ENCODE results near the gene SYT8.

The SYT8 gene

DNA sequence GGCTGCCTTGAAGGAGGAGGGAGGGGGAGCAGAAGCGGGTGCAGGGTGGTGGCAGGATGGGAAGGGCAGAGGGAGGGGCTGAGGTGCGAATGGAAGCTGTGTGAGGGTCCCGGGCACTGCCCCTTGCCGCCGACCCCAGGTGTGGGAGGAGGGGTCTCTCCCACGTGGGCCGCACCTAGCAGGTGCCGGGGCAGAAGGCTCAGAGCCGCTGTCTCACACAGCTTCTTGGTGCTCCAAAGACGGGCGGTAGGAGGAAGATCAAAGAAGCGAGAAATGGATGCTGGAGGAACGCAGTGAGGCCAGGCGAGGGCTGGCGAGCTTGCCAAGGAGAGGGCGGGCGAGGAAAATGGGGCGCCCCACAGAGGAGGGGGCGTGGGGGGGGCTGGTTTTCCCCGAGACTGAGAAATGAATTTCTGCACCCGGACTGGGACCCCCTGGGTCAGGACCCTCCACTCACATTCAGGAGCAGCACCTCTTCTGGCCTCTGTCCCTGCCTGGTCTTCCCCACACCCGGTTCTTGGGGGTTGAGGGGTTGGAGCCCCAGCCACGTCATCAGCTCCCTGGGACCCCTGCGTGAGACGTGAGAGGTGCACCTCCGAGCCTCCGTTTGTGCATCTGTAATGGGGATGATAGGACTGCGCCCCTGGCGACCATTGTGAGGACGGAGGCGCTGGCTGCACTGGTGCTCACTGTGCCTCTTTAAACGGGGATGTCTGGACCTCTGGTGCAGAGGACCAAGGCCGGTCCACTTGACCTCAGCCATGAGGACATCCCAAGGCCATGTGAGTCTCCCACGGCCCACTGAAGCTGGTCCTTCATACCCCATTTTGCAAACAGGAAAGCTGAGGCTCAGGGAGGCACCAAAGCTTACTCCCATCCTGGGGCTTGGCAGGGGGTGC is 34.9 kb downstream of the SYT8 start:
- H3K27ac Mint-ChIP-seq = peak overlapping the region in 2 of 3 experiments; percentile 62 to 64
- TF ChIP-seq, protein P1, sequence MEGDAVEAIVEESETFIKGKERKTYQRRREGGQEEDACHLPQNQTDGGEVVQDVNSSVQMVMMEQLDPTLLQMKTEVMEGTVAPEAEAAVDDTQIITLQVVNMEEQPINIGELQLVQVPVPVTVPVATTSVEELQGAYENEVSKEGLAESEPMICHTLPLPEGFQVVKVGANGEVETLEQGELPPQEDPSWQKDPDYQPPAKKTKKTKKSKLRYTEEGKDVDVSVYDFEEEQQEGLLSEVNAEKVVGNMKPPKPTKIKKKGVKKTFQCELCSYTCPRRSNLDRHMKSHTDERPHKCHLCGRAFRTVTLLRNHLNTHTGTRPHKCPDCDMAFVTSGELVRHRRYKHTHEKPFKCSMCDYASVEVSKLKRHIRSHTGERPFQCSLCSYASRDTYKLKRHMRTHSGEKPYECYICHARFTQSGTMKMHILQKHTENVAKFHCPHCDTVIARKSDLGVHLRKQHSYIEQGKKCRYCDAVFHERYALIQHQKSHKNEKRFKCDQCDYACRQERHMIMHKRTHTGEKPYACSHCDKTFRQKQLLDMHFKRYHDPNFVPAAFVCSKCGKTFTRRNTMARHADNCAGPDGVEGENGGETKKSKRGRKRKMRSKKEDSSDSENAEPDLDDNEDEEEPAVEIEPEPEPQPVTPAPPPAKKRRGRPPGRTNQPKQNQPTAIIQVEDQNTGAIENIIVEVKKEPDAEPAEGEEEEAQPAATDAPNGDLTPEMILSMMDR (IDR thresholded peaks at IDR 0.05; ENCODE audit: unreplicated experiment in 3 of 3) = peak in 2 of 3 experiments; percentile 8 to 12
- peaks cover 10% of the 10 kb centered on the region for H3K27me3 Mint-ChIP-seq (ENCODE audit: low read depth)
- no peak overlapping the region for H3K4me3 Mint-ChIP-seq
- peaks cover 16% of the 10 kb centered on the region for H3K4me1 Mint-ChIP-seq
- H3K36me3 Mint-ChIP-seq (ENCODE audit: low read depth) = no peaks in the 10 kb centered on the region
- H3K9me3 Mint-ChIP-seq = no peaks in the 10 kb centered on the region

DNA sequence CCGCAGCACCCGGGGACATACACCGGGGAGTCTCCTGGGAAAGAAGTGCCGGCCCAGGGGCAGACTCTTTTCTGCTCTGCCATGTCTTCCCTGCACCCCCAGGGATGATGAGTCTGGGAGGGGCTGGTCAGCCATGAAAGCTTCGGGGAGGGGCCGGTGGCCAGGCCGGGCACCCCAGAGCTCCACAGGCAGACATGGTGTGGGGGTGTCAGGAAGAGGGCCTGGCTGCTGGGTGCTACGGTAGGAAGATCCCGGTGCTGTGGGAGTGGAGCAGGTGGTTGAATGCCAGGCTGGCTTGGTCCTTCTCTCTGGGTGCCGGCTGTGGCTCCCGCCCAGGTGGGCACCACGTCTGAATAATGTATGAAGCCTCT is 35.5 kb downstream of the SYT8 start:
- peak overlapping the region; percentile 45 to 77 (median 64) for H3K27ac Mint-ChIP-seq
- TF ChIP-seq, protein P1 (IDR thresholded peaks at IDR 0.05; ENCODE audit: unreplicated experiment in 3 of 3) = no peak
- no peak overlapping the region for H3K4me3 Mint-ChIP-seq

DNA sequence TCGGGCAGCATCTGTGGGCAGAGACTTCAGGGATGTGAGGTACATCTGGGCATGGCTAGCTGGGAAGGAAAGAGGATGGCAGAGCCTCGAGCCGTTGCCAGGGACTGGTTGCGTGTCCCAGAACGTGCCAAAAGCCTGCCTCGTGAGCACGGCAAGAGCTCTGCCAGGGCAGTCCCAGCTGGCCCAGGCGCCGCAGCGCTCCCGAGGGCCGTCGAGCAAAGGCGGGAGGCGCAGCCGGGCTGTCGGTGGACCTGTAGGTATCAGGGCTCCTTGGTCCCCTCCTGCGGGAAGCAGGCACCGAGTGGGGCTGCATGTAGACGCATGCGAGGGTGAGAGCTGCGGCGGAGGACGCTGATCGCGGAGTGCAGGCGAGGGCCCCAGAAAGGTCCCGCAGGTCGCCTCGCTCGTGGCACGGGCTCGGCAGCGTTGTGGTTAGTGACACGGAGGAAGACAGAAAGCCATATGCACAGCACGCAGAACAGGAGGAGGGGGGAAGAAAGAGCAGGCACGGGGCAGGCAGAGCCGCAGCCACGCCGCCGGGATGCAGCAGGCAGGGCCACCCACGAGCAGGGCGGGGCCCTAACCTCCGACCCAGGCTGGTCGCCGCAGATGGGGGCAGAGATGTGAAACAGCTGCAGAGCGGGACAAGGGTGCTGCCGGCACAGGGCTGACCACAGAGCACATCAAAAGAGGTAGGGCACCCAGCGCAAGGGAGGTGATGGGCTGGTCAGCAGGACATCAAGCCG is 36.1 kb downstream of the SYT8 start:
- H3K4me3 Mint-ChIP-seq = no peak overlapping the region
- peaks cover 10% of the 10 kb centered on the region for H3K27me3 Mint-ChIP-seq (ENCODE audit: low read depth)
- H3K4me1 Mint-ChIP-seq = peaks cover 21% of the 10 kb centered on the region
- peak overlapping the region; percentile 45 to 77 (median 64) for H3K27ac Mint-ChIP-seq
- TF ChIP-seq, protein P1 (IDR thresholded peaks at IDR 0.05; ENCODE audit: unreplicated experiment in 3 of 3) = no peak
- no peaks in the 10 kb centered on the region for H3K9me3 Mint-ChIP-seq
- H3K36me3 Mint-ChIP-seq (ENCODE audit: low read depth) = no peaks in the 10 kb centered on the region

More for the DNA sequence above, 35.5 kb downstream of the SYT8 start:
- Mint-ChIP-seq H3K27me3 (ENCODE audit: low read depth) (peaks cover 10% of the 10 kb centered on the region), H3K36me3 (ENCODE audit: low read depth) (no peaks in the 10 kb centered on the region), H3K4me1 (peaks cover 19% of the 10 kb centered on the region), H3K9me3 (no peaks in the 10 kb centered on the region)

DNA sequence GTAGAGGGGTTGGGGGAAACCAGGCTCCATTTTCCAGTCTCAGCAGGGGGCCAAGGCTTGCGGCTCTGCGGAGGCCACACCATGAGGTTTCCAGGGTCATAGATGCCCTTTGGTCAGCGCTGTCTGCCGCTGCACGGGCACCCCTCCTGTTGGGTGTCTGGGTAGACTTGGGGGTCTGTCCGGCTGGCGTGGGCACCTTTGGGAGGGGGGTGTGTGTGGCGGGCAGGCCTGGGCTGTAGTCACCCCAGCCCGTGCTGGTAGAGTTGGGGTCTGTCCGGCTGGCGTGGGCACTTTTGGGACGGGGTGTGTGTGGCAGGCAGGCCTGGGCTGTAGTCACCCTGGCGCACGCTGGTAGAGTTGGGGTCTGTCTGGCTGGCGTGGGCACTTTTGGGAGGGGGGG is 36.7 kb downstream of the SYT8 start:
- Mint-ChIP-seq H3K9me3 (no peaks in the 10 kb centered on the region), H3K4me1 (peaks cover 21% of the 10 kb centered on the region), H3K36me3 (ENCODE audit: low read depth) (no peaks in the 10 kb centered on the region), H3K27ac (no peak overlapping the region), H3K27me3 (ENCODE audit: low read depth) (peaks cover 10% of the 10 kb centered on the region), H3K4me3 (no peak overlapping the region)
- TF ChIP-seq, protein P1 (IDR thresholded peaks at IDR 0.05; ENCODE audit: unreplicated experiment in 3 of 3) = no peak

DNA sequence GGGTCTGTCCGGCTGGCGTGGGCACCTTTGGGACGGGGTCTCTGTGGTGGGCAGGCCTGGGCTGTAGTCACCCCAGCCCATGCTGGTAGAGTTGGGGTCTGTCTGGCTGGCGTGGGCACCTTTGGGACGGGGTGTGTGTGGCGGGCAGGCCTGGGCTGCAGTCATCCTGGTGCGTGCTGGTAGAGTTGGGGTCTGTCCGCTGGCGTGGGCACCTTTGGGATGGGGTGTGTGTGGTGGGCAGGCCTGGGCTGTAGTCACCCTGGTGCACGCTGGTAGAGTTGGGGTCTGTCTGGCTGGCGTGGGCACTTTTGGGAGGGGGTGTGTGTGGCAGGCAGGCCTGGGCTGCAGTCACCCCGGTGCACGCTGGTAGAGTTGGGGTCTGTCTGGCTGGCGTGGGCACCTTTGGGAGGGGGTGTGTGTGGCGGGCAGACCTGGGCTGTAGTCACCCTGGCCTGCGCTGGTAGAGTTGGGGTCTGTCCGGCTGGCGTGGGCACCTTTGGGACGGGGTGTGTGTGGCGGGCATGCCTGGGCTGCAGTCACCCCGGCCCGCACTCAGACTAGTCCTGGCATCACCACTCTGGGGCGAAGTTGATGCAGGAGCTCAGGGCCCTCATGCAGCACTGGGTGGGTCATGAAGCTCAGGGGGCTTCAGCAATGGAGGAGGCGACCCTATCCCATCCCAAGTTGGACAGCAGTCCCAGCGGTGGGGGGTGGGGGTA is 37.6 kb downstream of the SYT8 start:
- Mint-ChIP-seq H3K27ac (peak overlapping the region in 2 of 3 experiments; percentile 92 to 97), H3K4me1 (peaks cover 22% of the 10 kb centered on the region), H3K27me3 (ENCODE audit: low read depth) (peaks cover 10% of the 10 kb centered on the region), H3K36me3 (ENCODE audit: low read depth) (no peaks in the 10 kb centered on the region), H3K9me3 (no peaks in the 10 kb centered on the region), H3K4me3 (no peak overlapping the region)
- TF ChIP-seq, protein P1 (IDR thresholded peaks at IDR 0.05; ENCODE audit: unreplicated experiment in 3 of 3) = no peak
